Endometrium (tissue), 2 donors: ENCODE measurements around the gene SMIM33.
"Not testable (repeated sequence)": the region's sequence is repeated elsewhere in the genome, so short reads cannot be mapped to it uniquely, and the experiment has no call there.

Source experiments
- FAIRE-seq: peaks from 2 replicates; lab custom pipeline; 2012; peaks lifted over from hg19 to GRCh38; lab: Jason Lieb, UNC
- donor health status: control.
- donor health status: control.

SMIM33 gene

GRCh38 chr5:139457241-139457640, 13.6 kb upstream of the SMIM33 start:
- FAIRE-seq = no peak

- no peak for FAIRE-seq
Measured at GRCh38 chr5:139457653-139458306, 13.0 kb upstream of the SMIM33 start.

- FAIRE-seq = no peak
Measured at GRCh38 chr5:139458580-139459407, 12.0 kb upstream of the SMIM33 start.

- FAIRE-seq = no peak
Measured at GRCh38 chr5:139459451-139459934, 11.3 kb upstream of the SMIM33 start.

- FAIRE-seq = no peak
Measured at GRCh38 chr5:139460455-139460854, 10.3 kb upstream of the SMIM33 start.

GRCh38 chr5:139461176-139461575, 9.6 kb upstream of the SMIM33 start:
- no peak for FAIRE-seq

- no peak for FAIRE-seq
Measured at GRCh38 chr5:139461698-139462097, 9.1 kb upstream of the SMIM33 start.

GRCh38 chr5:139462586-139463276, 8.1 kb upstream of the SMIM33 start, which contains the start of gene ECSCR:
TSS of gene ECSCR (minus strand) at chr5:139462743. CDS start at chr5:139462670, 73 bp downstream.
- no peak for FAIRE-seq

- FAIRE-seq = no peak
Measured at GRCh38 chr5:139468421-139468931, 2.3 kb upstream of the SMIM33 start.

GRCh38 chr5:139472386-139473030, 1.7 kb downstream of the SMIM33 start:
- FAIRE-seq = no peak

- no peak for FAIRE-seq
Measured at GRCh38 chr5:139473105-139473504, 2.3 kb downstream of the SMIM33 start.

- FAIRE-seq = no peak
Measured at GRCh38 chr5:139473565-139473964, 2.8 kb downstream of the SMIM33 start.

GRCh38 chr5:139474890-139475791, 4.3 kb downstream of the SMIM33 start:
- FAIRE-seq = no peak

- FAIRE-seq = no peak
Measured at GRCh38 chr5:139475865-139476617, 5.2 kb downstream of the SMIM33 start.

- not testable (repeated sequence) for FAIRE-seq
Measured at GRCh38 chr5:139478657-139479423, 8.0 kb downstream of the SMIM33 start.

GRCh38 chr5:139479729-139480128, 8.9 kb downstream of the SMIM33 start:
- FAIRE-seq = not testable (repeated sequence)

GRCh38 chr5:139481122-139481533, 10.3 kb downstream of the SMIM33 start:
- FAIRE-seq = no peak

- no peak for FAIRE-seq
Measured at GRCh38 chr5:139481580-139482049, 10.8 kb downstream of the SMIM33 start.
